GM21515 (cell line): ENCODE measurements around the gene RAB3GAP1.
"Not testable (repeated sequence)": the region's sequence is repeated elsewhere in the genome, so short reads cannot be mapped to it uniquely, and the experiment has no call there.

ENCODE experiments used
- ATAC-seq: cut with Tn5 transposase; IDR thresholded peaks from one replicate; pipeline ENCODE4 v1.9.1; 2021; ENCODE audit not compliant: unreplicated experiment

RAB3GAP1 gene

DNA sequence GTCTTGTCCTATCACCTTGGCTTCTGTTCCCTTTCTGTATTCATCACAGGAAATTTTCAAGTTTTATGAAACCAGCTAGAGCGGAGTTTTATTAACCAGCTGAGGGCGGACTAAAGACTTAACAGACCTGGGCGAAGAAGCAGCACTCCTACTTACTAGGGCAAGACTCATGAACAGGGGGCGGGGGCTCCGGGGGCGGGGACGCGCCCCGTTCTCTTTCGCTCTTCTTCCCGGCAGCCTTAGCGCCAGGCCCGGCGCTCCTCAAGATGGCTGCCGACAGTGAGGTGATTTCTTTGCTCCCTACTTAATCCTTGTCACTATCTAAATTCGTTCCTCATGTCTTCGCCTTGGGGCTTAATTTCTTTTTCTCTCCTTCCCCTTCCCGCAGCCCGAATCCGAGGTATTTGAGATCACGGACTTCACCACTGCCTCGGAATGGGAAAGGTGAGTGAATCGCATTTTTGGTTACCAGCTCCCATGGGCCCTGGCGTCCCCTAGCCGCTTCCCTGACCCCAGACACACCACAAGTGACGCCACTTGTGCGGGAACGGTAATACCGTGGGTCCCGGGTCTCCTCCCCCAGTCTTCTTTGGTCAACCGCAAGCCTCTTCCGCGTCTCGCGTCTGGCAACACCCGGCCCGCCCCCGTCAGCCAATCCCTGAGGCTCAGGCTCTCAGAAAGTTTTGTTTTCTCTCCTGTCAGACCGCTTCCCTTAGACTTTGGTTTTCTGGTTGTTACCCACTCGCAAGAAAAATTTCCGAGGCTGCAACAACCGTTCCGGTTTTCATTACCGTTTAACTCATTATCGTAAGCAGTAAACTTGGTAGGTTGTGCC lies at the start of gene RAB3GAP1:
Gene RAB3GAP1 (plus strand): TSS at position 251 of the 835 bp plus-strand sequence. CDS start 16 bp downstream, at position 267.
- peak; percentile 79 for ATAC-seq

DNA sequence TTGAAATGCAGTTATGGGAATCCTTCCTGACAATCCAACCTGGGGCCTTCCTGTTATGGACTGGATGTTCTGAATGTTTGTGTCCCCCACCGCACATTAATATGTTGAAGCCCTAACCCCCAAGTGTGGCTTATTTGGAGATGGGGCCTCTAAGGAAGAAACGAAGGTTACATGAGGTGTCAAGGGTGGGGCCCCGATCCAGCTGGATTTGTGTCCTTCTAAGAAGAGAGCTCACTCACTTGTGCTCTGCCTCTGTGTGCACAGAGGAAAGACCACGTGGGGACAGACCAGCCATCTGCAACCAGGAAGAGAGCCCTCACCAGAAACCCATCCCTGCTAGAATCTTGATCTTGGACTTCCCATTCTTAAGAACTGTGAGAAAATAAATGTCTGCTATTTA lies 49.3 kb upstream of the RAB3GAP1 start:
- no peak for ATAC-seq

DNA sequence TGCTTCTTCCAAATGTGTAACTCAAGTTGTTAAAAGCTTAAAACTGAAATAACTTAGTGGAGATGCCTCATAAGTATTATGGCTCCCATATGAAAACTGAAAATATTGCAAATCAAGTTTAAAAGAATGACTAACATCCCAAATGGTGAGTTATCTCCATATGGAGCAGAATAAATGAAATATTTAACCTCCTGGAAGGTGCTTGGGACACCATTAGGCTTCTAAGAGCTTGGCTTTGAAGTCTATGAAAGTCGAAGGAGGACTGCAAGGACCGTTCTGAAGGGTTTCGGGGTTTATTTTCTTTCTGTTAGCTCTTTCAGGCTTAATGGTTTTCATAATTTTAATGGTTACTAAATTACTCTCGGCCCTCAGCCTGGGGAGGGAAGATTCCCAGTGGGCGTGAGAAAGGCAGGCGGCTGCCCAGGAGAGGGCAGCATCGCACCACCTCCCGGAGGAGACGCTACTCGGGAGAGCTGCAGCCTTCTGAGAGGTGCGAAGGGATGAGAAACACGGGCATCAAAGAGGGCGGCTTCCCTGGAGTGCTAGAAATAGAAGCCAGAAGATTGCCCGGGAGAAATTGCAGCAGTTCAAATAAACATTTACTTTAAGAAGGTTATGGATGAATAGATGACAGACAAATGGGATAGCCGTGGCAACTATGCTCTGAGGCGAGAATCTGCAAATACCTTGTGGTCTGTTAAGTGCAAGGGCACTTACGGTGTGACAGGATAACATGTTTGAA lies 47.9 kb upstream of the RAB3GAP1 start:
- ATAC-seq: peak; percentile 93

DNA sequence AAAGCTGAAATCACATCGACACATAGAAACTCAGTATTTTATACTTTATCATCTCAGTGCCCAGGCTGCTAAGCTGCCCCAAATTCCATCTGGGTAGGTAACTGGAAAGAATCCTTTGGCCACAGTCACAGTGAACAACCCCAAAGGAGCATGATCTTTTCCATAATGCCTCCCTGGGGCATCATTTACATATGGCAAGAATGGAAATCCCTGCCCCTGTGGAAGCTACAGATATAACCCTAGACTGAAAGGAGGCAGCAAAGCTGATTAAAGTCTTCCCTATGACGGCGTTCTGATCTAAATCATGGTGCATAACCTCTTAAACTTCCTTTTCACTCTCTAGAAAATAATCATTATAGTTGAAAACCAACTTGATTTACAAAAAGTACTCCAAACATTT lies 46.3 kb upstream of the RAB3GAP1 start:
- ATAC-seq: no peak

DNA sequence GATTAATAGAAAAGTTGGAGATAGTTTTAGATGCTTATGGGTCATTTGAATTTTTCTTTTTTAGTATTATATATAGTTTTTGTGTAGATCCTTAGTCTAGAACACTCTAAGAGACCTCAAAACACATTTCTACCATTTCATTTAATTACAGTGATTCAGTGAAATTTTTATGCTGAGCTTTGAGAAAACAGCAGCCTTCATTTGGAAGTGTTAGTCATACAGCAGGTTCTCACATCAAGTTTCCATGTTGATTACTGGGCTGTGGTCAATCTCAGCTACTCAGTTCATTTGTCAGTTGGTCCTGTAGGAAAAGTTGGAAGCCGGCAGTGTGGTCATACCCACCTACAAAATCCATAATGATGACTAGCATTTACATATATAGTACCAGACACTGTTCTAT lies 42.8 kb upstream of the RAB3GAP1 start:
- ATAC-seq: no peak

DNA sequence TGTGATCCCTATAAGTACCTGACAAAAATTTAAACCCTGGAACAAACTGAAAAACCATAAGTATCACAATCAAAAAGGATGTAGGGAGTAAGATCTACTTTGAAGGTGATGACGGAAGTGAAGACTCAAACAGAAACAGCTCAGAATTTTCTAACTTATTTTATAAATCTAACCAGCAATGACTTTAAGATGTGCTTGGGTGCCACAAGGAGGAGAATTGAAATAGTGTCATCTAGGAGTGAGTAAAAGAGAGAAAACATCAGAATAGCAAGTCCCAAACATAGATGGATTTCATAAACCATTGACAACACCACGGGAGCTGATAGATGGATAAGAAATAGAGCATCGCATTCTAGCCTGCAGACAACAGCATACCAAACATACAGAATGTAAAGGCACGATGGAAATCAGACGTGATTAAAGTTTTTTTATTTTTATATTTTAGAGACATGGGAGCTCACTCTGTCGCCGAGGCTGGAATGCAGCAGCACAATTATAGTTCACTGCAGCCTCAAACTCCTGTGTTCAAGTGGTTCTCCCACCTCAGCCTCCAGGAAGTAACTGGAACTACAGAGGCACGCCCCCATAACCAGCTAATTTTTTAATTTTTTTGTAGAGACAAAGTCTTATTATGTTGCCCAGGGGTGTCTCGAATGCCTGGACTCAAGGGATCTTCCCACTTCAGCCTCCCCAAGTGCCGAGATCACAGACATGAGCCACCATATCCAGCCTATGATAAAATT lies 41.7 kb upstream of the RAB3GAP1 start:
- no peak for ATAC-seq

DNA sequence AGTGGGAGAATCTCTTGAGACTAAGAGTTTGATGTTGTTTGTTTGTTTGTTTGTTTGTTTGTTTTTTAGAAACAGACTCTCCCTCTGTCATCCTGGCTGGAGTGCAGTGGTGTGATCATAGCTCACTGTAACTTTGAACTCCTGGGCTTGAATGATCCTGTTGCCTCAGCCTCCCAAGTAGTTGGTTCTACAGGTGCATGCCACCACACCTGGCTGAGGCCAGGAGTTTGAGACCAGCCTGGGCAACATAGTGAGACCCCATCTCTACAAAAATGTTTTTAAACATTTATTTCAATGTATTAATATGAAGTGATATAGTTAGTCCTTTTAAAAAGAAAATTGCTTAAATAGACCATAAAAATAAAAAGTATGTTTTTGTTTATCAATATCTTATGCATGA lies 40.5 kb upstream of the RAB3GAP1 start:
- ATAC-seq: no peak

DNA sequence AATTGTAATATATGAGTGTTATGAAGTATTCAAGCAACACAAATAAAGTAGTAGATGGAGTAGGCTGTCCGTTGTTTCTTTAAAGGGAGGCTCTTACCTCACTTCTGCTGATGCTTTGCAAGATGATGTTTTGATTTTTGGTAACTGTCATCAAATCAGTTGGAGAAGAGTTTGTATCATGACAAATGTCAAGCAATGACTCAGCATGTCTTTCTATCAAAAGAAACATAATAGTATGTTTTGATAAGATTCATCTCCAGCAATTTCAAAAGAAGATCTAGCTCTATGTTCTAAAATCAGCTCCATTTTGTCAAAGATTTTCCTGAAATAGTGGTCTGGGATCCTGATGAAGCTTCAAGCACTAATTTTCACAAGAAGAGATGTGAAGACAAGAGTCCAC lies 30.5 kb upstream of the RAB3GAP1 start:
- no peak for ATAC-seq

DNA sequence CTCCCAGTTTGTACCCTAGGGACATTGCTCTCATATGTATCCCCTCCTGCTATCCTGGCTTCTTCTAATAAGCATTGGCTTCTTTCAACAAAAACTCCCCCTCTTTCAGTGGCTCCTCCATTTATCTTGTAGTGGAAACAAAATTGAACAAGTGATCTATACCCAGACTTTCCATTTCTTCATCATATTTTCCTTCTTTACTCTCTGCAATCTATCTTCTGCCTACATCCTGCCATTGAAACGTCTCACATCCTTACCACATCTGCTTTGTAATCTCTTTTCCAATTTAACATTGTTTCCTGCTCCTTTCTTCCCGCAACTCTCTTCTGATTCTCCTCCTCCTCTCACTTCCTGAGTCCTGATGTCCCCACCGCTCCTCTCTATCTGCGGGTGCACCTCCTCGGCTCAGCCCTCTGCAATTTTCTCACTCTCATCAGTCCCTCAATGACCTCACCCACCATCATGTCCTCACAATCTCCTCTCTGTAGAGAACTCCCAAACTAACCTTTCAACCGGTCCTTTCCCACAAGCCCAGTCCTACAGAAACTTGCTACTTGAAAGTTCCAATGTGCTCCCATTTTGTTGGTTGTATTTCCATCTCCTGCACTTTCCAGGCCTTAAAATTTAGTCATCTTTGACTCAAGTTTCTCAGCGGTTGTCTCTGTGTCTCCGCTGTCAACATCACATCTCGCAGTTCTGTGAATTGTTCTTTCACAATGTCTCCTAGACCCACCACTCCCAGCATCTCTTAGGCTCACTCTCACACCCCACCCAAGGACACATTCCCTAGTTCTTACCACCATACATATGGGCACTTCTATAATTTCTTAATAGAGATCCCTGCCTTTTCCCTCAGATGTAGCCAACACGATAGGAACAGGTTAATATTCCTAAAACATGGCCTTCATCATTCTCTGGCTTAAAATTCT lies 28.9 kb upstream of the RAB3GAP1 start:
- no peak for ATAC-seq

DNA sequence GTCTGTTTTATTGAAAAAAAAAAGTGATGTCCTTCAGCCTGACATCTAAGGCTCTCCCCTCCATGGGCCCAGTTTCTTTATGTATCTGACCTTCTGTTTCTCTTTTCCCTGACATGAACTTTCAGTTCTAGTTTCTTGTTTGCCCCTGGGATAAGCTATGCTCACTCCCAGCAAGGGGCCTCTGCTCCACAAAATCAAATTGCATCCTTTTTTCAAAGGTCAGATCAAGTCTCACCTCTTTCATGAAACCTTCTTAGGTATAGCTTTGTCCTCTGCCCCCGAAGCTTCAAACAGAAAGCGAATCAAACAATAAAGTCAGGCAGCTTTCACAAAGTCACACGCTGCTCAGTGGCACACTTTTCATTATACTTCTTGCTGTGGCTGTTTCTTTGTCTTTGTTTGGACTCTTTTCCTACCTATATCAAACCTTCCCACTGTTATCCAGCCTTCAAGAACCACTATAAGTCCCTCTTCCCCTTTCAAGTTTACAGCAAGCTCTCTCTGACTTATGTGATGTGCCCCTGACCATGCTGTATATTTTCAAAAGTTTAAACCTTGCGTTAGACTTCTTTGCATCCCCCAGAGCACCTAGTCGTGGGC lies 28.1 kb upstream of the RAB3GAP1 start:
- no peak for ATAC-seq

DNA sequence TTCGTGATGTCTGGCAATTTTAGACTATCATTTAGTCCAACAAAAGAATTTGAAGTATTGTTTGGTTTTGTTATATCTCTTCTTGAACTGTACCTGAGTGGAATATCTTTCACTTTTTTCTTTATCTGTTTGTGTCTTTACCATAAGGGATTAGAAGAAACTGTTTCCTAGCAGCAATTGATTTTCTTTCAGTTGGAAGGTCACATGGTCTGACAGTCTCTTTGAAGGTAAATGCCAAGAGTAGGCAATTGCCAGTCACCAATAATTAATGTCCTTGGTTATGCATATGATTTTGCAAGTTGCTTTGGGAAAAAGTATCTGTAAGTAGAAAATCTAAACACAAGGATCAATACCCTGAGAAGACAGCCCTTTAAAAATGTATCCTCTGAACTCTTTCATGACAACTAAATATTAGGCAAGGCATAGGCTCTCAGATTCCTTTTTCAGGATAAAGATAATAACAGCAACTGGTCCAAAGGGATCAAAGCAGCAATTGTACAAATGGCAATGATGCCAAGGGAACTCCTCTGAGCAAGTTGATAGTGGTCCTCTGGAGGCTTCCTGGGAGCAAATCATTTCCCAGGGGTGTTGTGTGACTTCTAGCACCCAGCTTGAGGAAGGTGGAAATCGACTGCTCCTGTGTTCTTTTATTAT lies 22.5 kb upstream of the RAB3GAP1 start:
- ATAC-seq: no peak

DNA sequence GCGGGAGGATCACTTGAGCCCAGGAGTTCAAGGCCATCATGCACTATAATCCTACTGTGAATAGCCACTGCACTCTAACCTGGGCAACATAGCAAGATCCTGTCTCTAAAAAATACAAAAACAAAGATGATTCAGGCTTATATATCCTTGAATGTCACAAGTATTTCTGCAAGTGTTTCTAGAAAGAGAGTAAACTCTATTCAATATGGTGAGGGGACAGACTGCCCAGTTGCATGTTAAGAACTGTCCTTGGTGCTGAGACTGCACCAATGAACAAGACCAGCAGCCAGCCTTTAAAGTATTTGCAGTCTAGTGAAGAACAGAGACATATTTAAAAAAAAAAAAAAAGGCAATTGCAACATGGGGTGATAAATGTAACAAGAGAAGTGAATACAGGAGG lies 21.3 kb upstream of the RAB3GAP1 start:
- no peak for ATAC-seq

DNA sequence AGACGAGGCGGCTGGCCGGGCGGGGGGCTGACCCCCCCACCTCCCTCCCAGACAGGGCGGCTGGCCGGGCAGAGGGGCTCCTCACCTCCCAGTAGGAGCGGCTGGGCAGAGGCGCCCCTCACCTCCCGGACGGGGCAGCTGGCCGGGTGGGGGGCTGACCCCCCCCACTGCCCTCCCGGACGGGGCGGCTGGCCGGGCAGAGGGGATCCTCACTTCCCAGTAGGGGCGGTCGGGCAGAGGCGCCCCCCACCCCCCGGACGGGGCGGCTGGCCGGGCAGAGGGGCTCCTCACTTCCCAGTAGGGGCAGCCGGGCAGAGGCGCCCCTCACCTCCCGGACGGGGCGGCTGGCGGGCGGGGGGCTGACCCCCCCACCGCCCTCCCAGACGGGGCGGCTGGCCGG lies 18.9 kb upstream of the RAB3GAP1 start:
- not testable (repeated sequence) for ATAC-seq

DNA sequence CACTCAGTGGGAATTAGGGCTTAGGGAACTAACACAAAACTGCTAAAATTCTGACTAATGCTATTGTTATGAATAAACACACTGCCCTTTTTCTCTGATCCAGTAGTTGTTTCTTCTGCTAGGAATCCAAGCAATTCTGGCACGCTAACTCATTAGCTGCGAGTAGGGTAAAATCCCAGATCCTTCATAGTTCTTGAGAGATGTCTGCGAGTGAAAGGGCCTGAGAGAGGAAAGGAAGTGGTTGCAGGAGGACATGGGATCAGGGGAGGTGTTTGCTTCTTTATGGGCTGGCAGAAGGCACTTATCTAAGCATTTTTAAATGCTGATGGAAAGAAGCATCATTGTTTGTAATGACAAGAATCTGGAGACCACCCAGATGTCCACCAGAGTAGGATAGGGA lies 14.3 kb upstream of the RAB3GAP1 start:
- ATAC-seq: no peak

DNA sequence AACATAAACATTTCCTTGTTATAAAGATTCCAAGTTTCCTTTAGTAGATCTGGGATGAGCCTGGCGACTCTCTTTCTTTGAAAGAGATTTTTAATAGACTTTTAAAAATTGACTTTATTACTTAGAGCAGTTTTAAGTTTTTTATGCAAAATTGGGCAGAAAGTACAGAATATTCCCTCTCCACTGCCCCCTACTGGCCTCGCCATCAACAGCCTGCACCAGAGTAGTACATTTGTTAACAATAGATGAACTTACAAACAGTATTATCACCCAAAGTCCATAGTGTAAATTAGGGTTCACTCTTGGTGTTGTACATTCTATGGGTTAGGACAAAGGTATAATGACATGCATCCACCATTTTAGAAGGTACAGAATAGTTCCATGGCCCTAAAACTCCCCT lies 8.7 kb upstream of the RAB3GAP1 start:
- no peak for ATAC-seq

DNA sequence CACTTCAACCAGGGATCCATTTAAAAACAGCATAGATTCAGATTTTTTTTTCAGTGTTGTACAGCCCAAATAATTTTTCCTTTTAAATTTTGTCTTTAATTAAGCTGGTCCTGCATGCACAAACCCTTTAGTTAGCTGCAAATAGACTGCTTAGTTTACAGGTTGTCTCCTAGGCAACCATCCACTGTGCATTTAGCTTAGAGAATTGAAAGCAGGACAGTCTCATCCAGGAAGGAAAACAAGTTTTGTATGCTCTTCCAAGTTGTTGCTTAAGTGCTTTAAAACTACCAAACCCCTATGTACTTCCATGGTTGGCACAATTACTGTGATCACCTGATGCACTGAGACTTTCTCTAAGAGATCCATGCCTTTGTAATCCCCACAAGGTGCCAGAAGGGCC lies 4.8 kb upstream of the RAB3GAP1 start, which contains the start of gene MAP3K19:
Gene MAP3K19 (minus strand): TSS at position 148 of the 400 bp plus-strand sequence. CDS start 22,800 bp downstream, outside the sequence.
- ATAC-seq: no peak

DNA sequence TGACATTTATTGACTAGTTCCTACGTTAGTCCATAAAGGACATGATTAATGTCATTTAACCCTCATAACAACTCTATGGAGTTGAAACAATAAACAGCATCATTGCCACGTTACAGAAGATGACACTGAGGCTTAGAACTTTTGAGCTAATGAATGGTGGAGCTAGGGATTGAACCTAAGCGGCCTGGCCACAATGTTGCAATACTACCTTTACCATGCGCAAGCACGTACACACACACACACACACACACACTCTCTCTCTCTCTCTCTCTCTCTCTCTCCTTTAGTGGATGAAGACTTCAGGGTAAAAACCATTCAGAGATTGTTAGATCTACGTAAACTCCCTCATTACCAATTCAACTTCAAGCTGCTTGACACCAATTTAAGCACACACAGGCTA lies 4.0 kb upstream of the RAB3GAP1 start:
- ATAC-seq: no peak

DNA sequence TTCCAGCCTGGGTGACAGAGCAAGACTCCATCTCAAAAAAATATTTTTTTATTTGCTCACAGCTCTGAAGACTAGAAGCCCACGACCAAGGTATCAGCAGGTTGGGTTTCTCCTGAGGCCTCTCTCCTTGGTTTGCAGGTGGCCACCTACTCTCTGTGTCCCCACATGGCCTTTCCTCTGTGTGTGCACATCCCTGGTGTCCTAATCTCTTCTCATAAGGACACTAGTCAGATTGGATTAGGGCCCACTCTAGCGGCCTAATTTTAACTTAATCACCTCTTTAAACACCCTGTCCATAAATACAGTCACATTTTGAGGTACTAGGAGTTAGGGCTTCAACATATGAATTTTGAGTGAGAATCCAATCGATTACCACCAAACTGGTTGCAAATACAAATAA lies 2.0 kb upstream of the RAB3GAP1 start:
- no peak for ATAC-seq

DNA sequence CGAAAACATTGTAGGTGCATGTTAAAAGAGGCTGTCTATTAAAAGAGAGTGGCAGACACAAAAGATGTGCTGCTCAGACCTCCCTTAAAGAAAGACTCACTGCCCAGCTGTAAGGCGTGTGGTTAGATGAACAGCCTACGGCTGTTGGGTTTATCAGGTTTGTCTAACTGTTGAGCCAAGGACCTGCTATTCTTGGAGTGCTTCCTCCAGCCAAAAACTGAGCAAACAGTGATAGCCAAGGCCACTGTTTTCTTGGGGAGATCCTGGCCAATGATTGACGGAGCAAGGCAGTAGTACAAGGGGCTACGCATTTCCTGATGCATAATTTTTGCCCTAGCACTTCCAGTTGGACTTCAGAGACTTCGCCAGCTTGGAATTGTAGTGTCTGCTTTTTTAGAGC lies 1.4 kb upstream of the RAB3GAP1 start:
- ATAC-seq: no peak
